Ramos (cell line): Measurements from ENCODE around the gene GPX1.
"Not testable (repeated sequence)": the region's sequence is repeated elsewhere in the genome, so short reads cannot be mapped to it uniquely, and the experiment has no call there.

Experiments used
- in situ Hi-C: fragments of 300-500 bp; cut with MboI; formaldehyde crosslinking; loops from one replicate; pipeline ENCODE4 v1.14.3; 2022; ENCODE audit warnings: low sequenced_read_pairs; ENCODE audit not compliant: unreplicated experiment

GPX1 gene

GRCh38 chr3:49358884-49359225 is 702 bp upstream of the GPX1 start:
- in situ Hi-C loops = no loop called here

GRCh38 chr3:49357443-49358216 is 523 bp downstream of the GPX1 start:
- in situ Hi-C loops = not testable (repeated sequence)

- in situ Hi-C loops = not testable (repeated sequence)
These were observed 1.1 kb downstream of the GPX1 start for GRCh38 chr3:49357095-49357442.

GRCh38 chr3:49352890-49353421 is 5.2 kb downstream of the GPX1 start:
- in situ Hi-C loops = no loop called here

GRCh38 chr3:49352281-49352680 is 5.9 kb downstream of the GPX1 start:
- in situ Hi-C loops = no loop called here

GRCh38 chr3:49351521-49352011 is 6.6 kb downstream of the GPX1 start:
- in situ Hi-C loops = no loop called here

- in situ Hi-C loops = no loop called here
These were observed 8.6 kb downstream of the GPX1 start for GRCh38 chr3:49349348-49350114.

GRCh38 chr3:49348361-49348760 is 9.8 kb downstream of the GPX1 start:
- in situ Hi-C loops = not testable (repeated sequence)

- in situ Hi-C loops = no loop called here
These were observed 11.3 kb downstream of the GPX1 start for GRCh38 chr3:49346797-49347251.

- in situ Hi-C loops = no loop called here
These were observed 15.0 kb downstream of the GPX1 start for GRCh38 chr3:49343163-49343562.

GRCh38 chr3:49341996-49342395 is 16.2 kb downstream of the GPX1 start:
- in situ Hi-C loops = no loop called here

GRCh38 chr3:49339941-49340800 is 18.0 kb downstream of the GPX1 start, which contains the start of gene USP4:
TSS of gene USP4 (minus strand) at chr3:49340053. CDS start at chr3:49340024, 29 bp downstream.
- in situ Hi-C loops = no loop called here

- in situ Hi-C loops = no loop called here
These were observed 18.6 kb downstream of the GPX1 start for GRCh38 chr3:49339581-49339940.

- in situ Hi-C loops = no loop called here
These were observed 24.1 kb downstream of the GPX1 start for GRCh38 chr3:49333916-49334633.

- in situ Hi-C loops = no loop called here
These were observed 25.1 kb downstream of the GPX1 start for GRCh38 chr3:49333091-49333490.

GRCh38 chr3:49329186-49329585 is 29.0 kb downstream of the GPX1 start:
- in situ Hi-C loops = no loop called here

- in situ Hi-C loops = not testable (repeated sequence)
These were observed 29.8 kb downstream of the GPX1 start for GRCh38 chr3:49328350-49328749.

- in situ Hi-C loops = no loop called here
These were observed 30.7 kb downstream of the GPX1 start for GRCh38 chr3:49327485-49327884.

- in situ Hi-C loops = no loop called here
These were observed 33.4 kb downstream of the GPX1 start for GRCh38 chr3:49324768-49325167.
